WI38 (cell line): ENCODE data around the gene CDC27.

Experiments used
- H3K4me3 ChIP-seq: 2 replicates; pipeline ENCODE4 v1.5.1; 2011; ENCODE audit warnings: low read depth, mild to moderate bottlenecking, control low read depth, low read length
- CTCF ChIP-seq: IDR thresholded peaks from 2 replicates; pipeline ENCODE4 v1.5.1; 2012; ENCODE audit warnings: low read depth, mild to moderate bottlenecking, control low read depth, low read length

Gene CDC27

GRCh38 chr17:47210779-47211178, 21.7 kb upstream of the CDC27 start:
- TF ChIP-seq CTCF, result no peak
- no peak overlapping the region for H3K4me3 ChIP-seq

- no peak overlapping the region for H3K4me3 ChIP-seq
- TF ChIP-seq CTCF, result no peak
These were observed 21.0 kb upstream of the CDC27 start for GRCh38 chr17:47210105-47210504.

- H3K4me3 ChIP-seq, result no peak overlapping the region
- TF ChIP-seq CTCF, result no peak
These were observed 20.4 kb upstream of the CDC27 start for GRCh38 chr17:47209499-47209898.

- no peak for TF ChIP-seq CTCF
- H3K4me3 ChIP-seq, result no peak within 1 kb of the TSS
These were observed 19.8 kb upstream of the CDC27 start, which contains the start of gene MYL4 for GRCh38 chr17:47208744-47209488. Gene MYL4, plus strand, starts transcription at chr17:47209348. Its CDS starts 75 bp downstream, at chr17:47209423.

- no peak for TF ChIP-seq CTCF
- H3K4me3 ChIP-seq, result no peak overlapping the region
These were observed 18.3 kb upstream of the CDC27 start for GRCh38 chr17:47207143-47208067.

GRCh38 chr17:47205419-47205963, 16.4 kb upstream of the CDC27 start:
- TF ChIP-seq CTCF, result no peak
- no peak overlapping the region for H3K4me3 ChIP-seq
